Omental fat pad (tissue), 4 donors: ENCODE data around the gene SUN3. TPM values are rescaled to one million over a fixed set of nuclear protein-coding genes. Genes with fewer than 3 reads are reported as not detected.
"Not testable (repeated sequence)": the region's sequence is repeated elsewhere in the genome, so short reads cannot be mapped to it uniquely, and the experiment has no call there.

ENCODE experiments used
- ATAC-seq: fragments of 150-250 bp; one replicate; pipeline ENCODE4 v1.9.1; 2016; ENCODE audit warnings: mild to moderate bottlenecking, moderate library complexity; ENCODE audit not compliant: low FRiP score
- DNase-seq: peaks from one replicate; pipeline ENCODE4 v3.0.0-alpha.2; 2019; ENCODE audit warnings: low spot score
- total RNA-seq, 4 donors: library from RNA; depleted of rRNA; stranded (reverse); fragments of >200 nt; gene quantifications; one replicate each; pipeline ENCODE4 v1.1.0, GENCODE V29; 2016
- TF ChIP-seq, protein P1 (sequence below), 3 donors: fragments of 450-650 bp; IDR thresholded peaks; one replicate each; pipeline ENCODE4 v1.5.1; 2016 to 2017; ENCODE audit warnings: antibody characterized with exemption in 3 of 3, mild to moderate bottlenecking in 3 of 3, moderate library complexity in 2 of 3

The SUN3 gene
- total RNA-seq, 4 donors from 2014 or later: not detected

GRCh38 chr7:47946581-47947354 lies 82.1 kb downstream of the SUN3 start:
- TF ChIP-seq, protein P1, sequence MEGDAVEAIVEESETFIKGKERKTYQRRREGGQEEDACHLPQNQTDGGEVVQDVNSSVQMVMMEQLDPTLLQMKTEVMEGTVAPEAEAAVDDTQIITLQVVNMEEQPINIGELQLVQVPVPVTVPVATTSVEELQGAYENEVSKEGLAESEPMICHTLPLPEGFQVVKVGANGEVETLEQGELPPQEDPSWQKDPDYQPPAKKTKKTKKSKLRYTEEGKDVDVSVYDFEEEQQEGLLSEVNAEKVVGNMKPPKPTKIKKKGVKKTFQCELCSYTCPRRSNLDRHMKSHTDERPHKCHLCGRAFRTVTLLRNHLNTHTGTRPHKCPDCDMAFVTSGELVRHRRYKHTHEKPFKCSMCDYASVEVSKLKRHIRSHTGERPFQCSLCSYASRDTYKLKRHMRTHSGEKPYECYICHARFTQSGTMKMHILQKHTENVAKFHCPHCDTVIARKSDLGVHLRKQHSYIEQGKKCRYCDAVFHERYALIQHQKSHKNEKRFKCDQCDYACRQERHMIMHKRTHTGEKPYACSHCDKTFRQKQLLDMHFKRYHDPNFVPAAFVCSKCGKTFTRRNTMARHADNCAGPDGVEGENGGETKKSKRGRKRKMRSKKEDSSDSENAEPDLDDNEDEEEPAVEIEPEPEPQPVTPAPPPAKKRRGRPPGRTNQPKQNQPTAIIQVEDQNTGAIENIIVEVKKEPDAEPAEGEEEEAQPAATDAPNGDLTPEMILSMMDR (IDR thresholded peaks at IDR 0.05): no peak
- DNase-seq (no peak), ATAC-seq (no peak)

DNA sequence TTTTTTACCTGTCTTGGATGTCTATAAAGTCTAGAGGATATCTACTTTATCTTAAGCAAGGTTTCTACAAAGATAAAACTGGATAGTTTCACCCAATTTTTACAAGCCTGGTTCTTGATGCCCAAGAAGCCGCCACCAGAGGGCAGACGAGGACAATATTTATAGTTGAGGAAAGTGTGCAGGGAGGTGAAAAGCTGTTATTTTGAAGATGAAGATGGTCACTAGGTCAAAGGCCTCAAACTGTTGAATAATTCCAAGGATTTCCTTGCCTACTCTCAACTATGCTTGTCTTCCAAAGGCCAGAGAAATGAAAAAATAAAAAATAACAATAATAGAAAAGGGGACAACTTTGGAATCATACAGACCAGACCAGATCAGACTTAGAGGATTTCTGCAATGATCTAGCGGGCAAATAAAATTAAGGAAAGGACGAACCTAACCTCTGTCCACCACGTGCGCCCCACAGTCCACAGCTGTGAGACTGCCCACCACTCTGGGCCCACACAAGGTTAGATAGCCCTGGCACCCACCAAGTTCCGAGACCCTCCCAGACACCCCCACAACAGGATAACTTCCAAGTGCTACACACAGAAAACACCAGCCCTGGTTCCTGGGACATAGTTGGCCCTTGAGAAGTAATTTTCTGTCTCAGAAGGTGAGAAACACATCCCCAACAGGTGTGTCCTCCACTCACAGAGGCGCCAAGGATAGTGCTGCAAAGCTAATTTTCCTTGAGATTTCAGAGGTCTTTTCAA lies 83.5 kb downstream of the SUN3 start:
- peak; percentile 100 for DNase-seq
- TF ChIP-seq, protein P1 (IDR thresholded peaks at IDR 0.05): peak in 1 of 3 donors; percentile 30

GRCh38 chr7:47944536-47945260 lies 84.2 kb downstream of the SUN3 start:
- no peak for ATAC-seq
- DNase-seq: no peak
- TF ChIP-seq, protein P1 (IDR thresholded peaks at IDR 0.05): no peak

More for the DNA sequence above, 83.5 kb downstream of the SUN3 start:
- no peak for ATAC-seq

GRCh38 chr7:47943676-47944474 lies 85.0 kb downstream of the SUN3 start:
- TF ChIP-seq, protein P1 (IDR thresholded peaks at IDR 0.05): no peak
- ATAC-seq: no peak

GRCh38 chr7:47942651-47943050 lies 86.3 kb downstream of the SUN3 start:
- not testable (repeated sequence) for DNase-seq, ATAC-seq

More at GRCh38 chr7:47943676-47944474, 85.0 kb downstream of the SUN3 start:
- no peak for DNase-seq

DNA sequence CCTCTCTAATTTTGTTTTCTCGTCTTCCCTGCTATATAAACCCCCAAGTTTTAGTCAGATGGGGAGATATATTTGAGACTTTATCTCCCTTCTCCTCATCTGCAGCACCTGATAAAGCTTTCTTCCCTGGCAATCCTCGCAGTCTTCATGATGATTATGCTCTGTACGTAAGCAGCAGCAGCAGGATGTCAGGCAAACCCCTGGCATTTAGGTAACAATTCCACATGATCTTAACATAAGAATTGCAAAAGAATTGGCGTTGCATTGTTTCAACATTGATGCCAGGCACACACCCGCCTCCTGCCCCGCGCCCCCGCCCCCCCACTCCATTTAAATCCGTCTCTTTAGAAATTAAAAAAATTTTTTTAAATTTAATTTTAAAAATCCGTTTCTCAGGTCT lies 86.8 kb downstream of the SUN3 start:
- ATAC-seq (no peak), DNase-seq (no peak)
- TF ChIP-seq, protein P1 (IDR thresholded peaks at IDR 0.05): no peak
